Lung (tissue), 12 donors: Measurements from ENCODE around the gene B4GALNT4. TPM values are rescaled to one million over a fixed set of nuclear protein-coding genes. Genes with fewer than 3 reads are reported as not detected.

ENCODE experiments used
- ATAC-seq: fragments of 200-7000 bp; cut with Tn5 transposase; one replicate; pipeline ENCODE4 v1.9.1; 2020; ENCODE audit warnings: moderate number of reproducible peaks; ENCODE audit not compliant: insufficient read depth, low FRiP score
- DNase-seq, 3 donors: peaks; one replicate each; pipeline ENCODE4 v3.0.0-alpha.2; 2013 to 2017
- H3K27ac ChIP-seq, 2 donors: one replicate each; pipeline ENCODE4 v1.5.1; 2013; ENCODE audit warnings: mild to moderate bottlenecking in 2 of 2, moderate library complexity in 2 of 2, control low read depth in 1 of 2, inconsistent platforms in 1 of 2, low read depth in 1 of 2, low read length in 1 of 2
- H3K27me3 ChIP-seq, 3 donors: one replicate each; pipeline ENCODE4 v1.5.1; 2013; ENCODE audit warnings: low read length in 2 of 3; ENCODE audit not compliant: control insufficient read depth in 3 of 3, insufficient read depth in 3 of 3
- H3K36me3 ChIP-seq, 4 donors: one replicate each; pipeline ENCODE4 v1.5.1; 2013; ENCODE audit warnings: low read length in 4 of 4, mild to moderate bottlenecking in 1 of 4, moderate library complexity in 1 of 4; ENCODE audit not compliant: control insufficient read depth in 4 of 4, insufficient read depth in 4 of 4
- H3K4me1 ChIP-seq, 5 donors: one replicate each; pipeline ENCODE4 v1.5.1; 2013; ENCODE audit warnings: low read length in 5 of 5, mild to moderate bottlenecking in 2 of 5, moderate library complexity in 1 of 5; ENCODE audit not compliant: control insufficient read depth in 5 of 5, insufficient read depth in 5 of 5
- H3K4me3 ChIP-seq: one replicate; pipeline ENCODE4 v1.5.1; 2013; ENCODE audit warnings: mild to moderate bottlenecking, control low read depth, moderate library complexity
- H3K9ac ChIP-seq, 2 donors: one replicate each; pipeline ENCODE4 v1.5.1; 2013; ENCODE audit warnings: low read length in 2 of 2, control low read depth in 1 of 2; ENCODE audit not compliant: insufficient read depth in 1 of 2
- H3K9me3 ChIP-seq, 4 donors: one replicate each; pipeline ENCODE4 v1.5.1; 2013; ENCODE audit warnings: low read length in 3 of 4, mild to moderate bottlenecking in 1 of 4, moderate library complexity in 1 of 4; ENCODE audit not compliant: control insufficient read depth in 4 of 4, insufficient read depth in 3 of 4
- CTCF ChIP-seq: IDR thresholded peaks from 2 replicates; pipeline ENCODE4 v1.5.1; 2012; ENCODE audit warnings: mild to moderate bottlenecking; ENCODE audit errors: control extremely low read depth, extremely low read depth
- WGBS, 2 donors: extraction: QIAGEN DNeasy Blood & Tissue Kit; methylation state at CpG; one replicate each; pipeline ENCODE4 v1.1.7; 2013; 5-methylcytosine and 5-hydroxymethylcytosine counted together
- polyA plus RNA-seq, 2 donors: library from polyadenylated mRNA; stranded (reverse); fragments of 200-250 nt; gene quantifications; one replicate each; pipeline ENCODE4 v1.2.1, GENCODE V29; 2013
- total RNA-seq, 2 donors: library from RNA; depleted of rRNA in 1 of 2; stranded (reverse); fragments of >200 nt in 1 of 2; gene quantifications; one replicate each; pipeline ENCODE4 v1.2.1, GENCODE V29; 2014 to 2021
- donor health status: control.
- donor health status: control.
- donor health status: Bipolar disorder and iron deficiency.
- donor health status: healthy.
- donor health status: DM: yes; HTN: yes; CAD: no.

B4GALNT4 gene
- total and polyA plus RNA-seq, 4 donors, result 1.4 to 6.8 (median 3.3) TPM

- DNase-seq (no peak), ATAC-seq (no peak)
- Histone ChIP-seq H3K27me3 (no peaks in the 10 kb centered on the region), H3K9me3 (peaks cover 0 to 12% (median 4%) of the 10 kb centered on the region in 4 donors), H3K27ac (no peak overlapping the region), H3K36me3 (peaks cover 0 to 8% (median 0%) of the 10 kb centered on the region in 4 donors), H3K9ac (no peak overlapping the region), H3K4me3 (no peak overlapping the region), H3K4me1 (no peaks in the 10 kb centered on the region)
- WGBS, 2 donors, result 45 to 66% methylated on average over 11 of the region's 11 CpGs
- no peak for TF ChIP-seq CTCF
Measured at GRCh38 chr11:382081-382629, 12.9 kb downstream of the B4GALNT4 start.

GRCh38 chr11:383431-383830 lies 14.1 kb downstream of the B4GALNT4 start:
- H3K9ac ChIP-seq, result no peak overlapping the region
- H3K4me1 ChIP-seq, result peaks cover 0 to 3% (median 0%) of the 10 kb centered on the region in 5 donors
- no peak for TF ChIP-seq CTCF
- H3K36me3 ChIP-seq, result peaks cover 0 to 8% (median 0%) of the 10 kb centered on the region in 4 donors
- WGBS, 2 donors, result 92 to 95% methylated on average over 14 of the region's 14 CpGs
- ATAC-seq, result no peak
- no peak overlapping the region for H3K4me3 ChIP-seq
- no peak for DNase-seq
- no peaks in the 10 kb centered on the region for H3K27me3 ChIP-seq
- no peak overlapping the region for H3K27ac ChIP-seq
- H3K9me3 ChIP-seq, result peaks cover 0 to 12% (median 4%) of the 10 kb centered on the region in 4 donors

DNA sequence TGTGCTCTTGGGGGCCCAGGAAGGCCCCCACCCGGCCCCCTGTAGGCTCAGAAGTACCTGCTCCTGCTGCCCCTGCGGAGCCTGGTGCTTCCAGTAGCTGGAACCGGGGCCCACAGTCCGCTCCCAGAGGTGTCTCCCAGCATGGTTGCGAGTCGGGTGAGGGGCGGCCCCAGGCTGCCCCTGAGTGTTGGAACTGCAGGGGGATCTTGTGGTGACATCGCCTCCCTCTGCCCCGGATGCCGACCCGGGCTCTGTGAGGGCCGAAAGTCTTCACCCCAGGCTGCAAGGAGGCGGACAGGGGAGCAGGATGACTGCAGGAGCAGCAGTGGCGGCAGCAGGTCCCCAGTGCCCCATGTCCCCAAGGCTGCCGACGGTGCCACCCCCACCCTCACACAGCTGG lies 15.2 kb downstream of the B4GALNT4 start:
- Histone ChIP-seq H3K27me3 (no peaks in the 10 kb centered on the region), H3K36me3 (peaks cover 0 to 7% (median 0%) of the 10 kb centered on the region in 4 donors), H3K9ac (no peak overlapping the region), H3K4me1 (peaks cover 0 to 4% (median 0%) of the 10 kb centered on the region in 5 donors), H3K9me3 (peaks cover 0 to 12% (median 4%) of the 10 kb centered on the region in 4 donors), H3K27ac (no peak overlapping the region), H3K4me3 (no peak overlapping the region)
- no peak for DNase-seq
- 87 to 94% methylated on average over 16 of the region's 16 CpGs for WGBS, 2 donors
- no peak for ATAC-seq
- TF ChIP-seq CTCF, result no peak
